Stomach (tissue), 4 donors: ENCODE data around the gene WFIKKN1.

Experiments used
- CTCF ChIP-seq, 7 experiments: fragments of 450-650 bp in 4 of 7; fragments of 200-600 bp in 3 of 7; sonication (generic) in 3 of 7; IDR thresholded peaks; one replicate each; pipeline ENCODE4 v1.5.1; 2016 to 2019; ENCODE audit warnings: antibody characterized with exemption in 7 of 7, control low read depth in 2 of 7, mild to moderate bottlenecking in 1 of 7
- EP300 ChIP-seq: sonication (generic); formaldehyde crosslinking; IDR thresholded peaks from one replicate; pipeline ENCODE4 v1.6.1; 2017; ENCODE audit warnings: antibody characterized with exemption
- POLR2A ChIP-seq, 4 donors: fragments of 450-650 bp; IDR thresholded peaks; one replicate each; pipeline ENCODE4 v1.6.1; 2016; ENCODE audit warnings: antibody characterized with exemption in 4 of 4, control low read depth in 2 of 4, mild to moderate bottlenecking in 1 of 4, moderate library complexity in 1 of 4

- no peak for TF ChIP-seq CTCF (IDR thresholded peaks at IDR 0.05)
- TF ChIP-seq POLR2A (IDR thresholded peaks at IDR 0.05), result no peak
- no peak for TF ChIP-seq EP300
These were observed 26.9 kb upstream of the WFIKKN1 start for GRCh38 chr16:603933-604332.
